Ishikawa (cell line): ENCODE data around the gene NXN.

Source experiments
- CEBPB ChIP-seq: IDR thresholded peaks from 2 replicates; pipeline ENCODE4 v1.6.1; 2012
- CREB1 ChIP-seq: IDR thresholded peaks from 2 replicates; pipeline ENCODE4 v1.6.1; 2012; ENCODE audit warnings: low read depth
- EGR1 ChIP-seq: IDR thresholded peaks from 2 replicates; pipeline ENCODE4 v1.6.1; 2012
- EP300 ChIP-seq: IDR thresholded peaks from 2 replicates; pipeline ENCODE4 v1.6.1; 2012; ENCODE audit warnings: borderline replicate concordance
- FOXM1 ChIP-seq: IDR thresholded peaks from 2 replicates; pipeline ENCODE4 v1.6.1; 2012; ENCODE audit warnings: low read depth, borderline replicate concordance
- MAX ChIP-seq: IDR thresholded peaks from 2 replicates; pipeline ENCODE4 v1.6.1; 2012
- NFIC ChIP-seq: IDR thresholded peaks from 2 replicates; pipeline ENCODE4 v1.6.1; 2012
- RAD21 ChIP-seq: IDR thresholded peaks from 2 replicates; pipeline ENCODE4 v1.6.1; 2012; ENCODE audit warnings: low read depth
- REST ChIP-seq: IDR thresholded peaks from 2 replicates; pipeline ENCODE4 v1.6.1; 2012; ENCODE audit warnings: low read depth, mild to moderate bottlenecking
- TAF1 ChIP-seq: IDR thresholded peaks from 2 replicates; pipeline ENCODE4 v1.6.1; 2012; ENCODE audit warnings: low read depth, mild to moderate bottlenecking
- TCF12 ChIP-seq: IDR thresholded peaks from 2 replicates; pipeline ENCODE4 v1.6.1; 2012; ENCODE audit warnings: low read depth
- TEAD4 ChIP-seq: IDR thresholded peaks from 2 replicates; pipeline ENCODE4 v1.6.1; 2012
- USF1 ChIP-seq: IDR thresholded peaks from 2 replicates; pipeline ENCODE4 v1.6.1; 2012
- YY1 ChIP-seq: IDR thresholded peaks from 2 replicates; pipeline ENCODE4 v1.6.1; 2012; ENCODE audit warnings: low read depth
- ZBTB7A ChIP-seq: IDR thresholded peaks from 2 replicates; pipeline ENCODE4 v1.6.1; 2012; ENCODE audit warnings: low read depth

NXN gene

GRCh38 chr17:800446-801242 is 178.9 kb downstream of the NXN start:
- TF ChIP-seq TAF1 (no peak), REST (no peak), TEAD4 (no peak), USF1 (no peak), TCF12 (no peak), YY1 (no peak), RAD21 (no peak), MAX (no peak), FOXM1 (no peak), EP300 (no peak), CREB1 (no peak), CEBPB (no peak)

GRCh38 chr17:799261-799660 is 180.3 kb downstream of the NXN start:
- no peak for TF ChIP-seq TCF12
- TF ChIP-seq TAF1, result no peak
- no peak for TF ChIP-seq USF1
- no peak for TF ChIP-seq EP300
- TF ChIP-seq REST, result no peak
- TF ChIP-seq CREB1, result no peak
- TF ChIP-seq YY1, result no peak
- no peak for TF ChIP-seq CEBPB
- TF ChIP-seq MAX, result no peak

GRCh38 chr17:798246-798645 is 181.3 kb downstream of the NXN start:
- no peak for TF ChIP-seq TAF1
- no peak for TF ChIP-seq RAD21
- TF ChIP-seq TCF12, result no peak
- no peak for TF ChIP-seq CREB1
- no peak for TF ChIP-seq REST
- TF ChIP-seq YY1, result no peak

GRCh38 chr17:797236-797840 is 182.2 kb downstream of the NXN start:
- TF ChIP-seq NFIC (no peak), RAD21 (no peak), TEAD4 (no peak), FOXM1 (no peak), ZBTB7A (no peak), EGR1 (no peak), EP300 (no peak)

- no peak for TF ChIP-seq EGR1
- TF ChIP-seq YY1, result no peak
- TF ChIP-seq USF1, result no peak
- no peak for TF ChIP-seq TEAD4
- TF ChIP-seq CREB1, result no peak
- TF ChIP-seq ZBTB7A, result no peak
- TF ChIP-seq EP300, result no peak
- TF ChIP-seq REST, result no peak
- TF ChIP-seq FOXM1, result no peak
- TF ChIP-seq TCF12, result no peak
- no peak for TF ChIP-seq CEBPB
- no peak for TF ChIP-seq RAD21
- TF ChIP-seq NFIC, result no peak
- no peak for TF ChIP-seq TAF1
These were observed 183.0 kb downstream of the NXN start for GRCh38 chr17:796609-797008.
